Measurements from ENCODE around the gene WNT7B. TPM values are rescaled to one million over a fixed set of nuclear protein-coding genes. Genes with fewer than 3 reads are reported as not detected.

The WNT7B gene
- total RNA-seq, 1 donor from 2014 or later, result 0.15 TPM

GRCh38 chr22:45917700-45918458 is 59.1 kb downstream of the WNT7B start:
- H3K27me3 Mint-ChIP-seq (ENCODE audit: low read depth), result peaks cover 11% of the 10 kb centered on the region
- TF ChIP-seq CTCF (IDR thresholded peaks at IDR 0.05), result no peak
- H3K9me3 Mint-ChIP-seq (ENCODE audit: low read depth), result peaks cover 5% of the 10 kb centered on the region
- H3K27ac Mint-ChIP-seq (ENCODE audit: unreplicated experiment), result no peak overlapping the region
- peaks cover 9% of the 10 kb centered on the region for H3K4me1 Mint-ChIP-seq (ENCODE audit: low read depth)
- H3K36me3 Mint-ChIP-seq (ENCODE audit: low read depth), result peaks cover 4% of the 10 kb centered on the region
- no peak for DNase-seq (ENCODE audit: low spot score)
- H3K4me3 Mint-ChIP-seq (ENCODE audit: unreplicated experiment), result no peak overlapping the region

- Mint-ChIP-seq H3K4me3 (ENCODE audit: unreplicated experiment) (no peak overlapping the region), H3K27ac (ENCODE audit: unreplicated experiment) (no peak overlapping the region), H3K36me3 (ENCODE audit: low read depth) (peaks cover 4% of the 10 kb centered on the region), H3K4me1 (ENCODE audit: low read depth) (peaks cover 9% of the 10 kb centered on the region), H3K27me3 (ENCODE audit: low read depth) (peaks cover 11% of the 10 kb centered on the region), H3K9me3 (ENCODE audit: low read depth) (peaks cover 5% of the 10 kb centered on the region)
- DNase-seq (ENCODE audit: low spot score), result no peak
- TF ChIP-seq CTCF (IDR thresholded peaks at IDR 0.05), result no peak
Measured at GRCh38 chr22:45917146-45917545, 59.8 kb downstream of the WNT7B start.

- peaks cover 4% of the 10 kb centered on the region for H3K36me3 Mint-ChIP-seq (ENCODE audit: low read depth)
- no peak for TF ChIP-seq CTCF (IDR thresholded peaks at IDR 0.05)
- no peak for DNase-seq (ENCODE audit: low spot score)
- peaks cover 11% of the 10 kb centered on the region for H3K27me3 Mint-ChIP-seq (ENCODE audit: low read depth)
- H3K4me3 Mint-ChIP-seq (ENCODE audit: unreplicated experiment), result no peak overlapping the region
- H3K4me1 Mint-ChIP-seq (ENCODE audit: low read depth), result peaks cover 13% of the 10 kb centered on the region
- no peak overlapping the region for H3K27ac Mint-ChIP-seq (ENCODE audit: unreplicated experiment)
- H3K9me3 Mint-ChIP-seq (ENCODE audit: low read depth), result peaks cover 5% of the 10 kb centered on the region
Measured at GRCh38 chr22:45916515-45916914, 60.4 kb downstream of the WNT7B start.

- H3K4me1 Mint-ChIP-seq (ENCODE audit: low read depth), result peaks cover 13% of the 10 kb centered on the region
- H3K27ac Mint-ChIP-seq (ENCODE audit: unreplicated experiment), result no peak overlapping the region
Measured at GRCh38 chr22:45915841-45916240, 61.1 kb downstream of the WNT7B start.

GRCh38 chr22:45915151-45915550 is 61.8 kb downstream of the WNT7B start:
- H3K4me3 Mint-ChIP-seq (ENCODE audit: unreplicated experiment), result no peak overlapping the region
- no peak for TF ChIP-seq CTCF (IDR thresholded peaks at IDR 0.05)
- DNase-seq (ENCODE audit: low spot score), result no peak

More at GRCh38 chr22:45915841-45916240, 61.1 kb downstream of the WNT7B start:
- DNase-seq (ENCODE audit: low spot score), result no peak
- TF ChIP-seq CTCF (IDR thresholded peaks at IDR 0.05), result no peak
- H3K4me3 Mint-ChIP-seq (ENCODE audit: unreplicated experiment), result no peak overlapping the region
- H3K27me3 Mint-ChIP-seq (ENCODE audit: low read depth), result peaks cover 11% of the 10 kb centered on the region
- H3K36me3 Mint-ChIP-seq (ENCODE audit: low read depth), result peaks cover 4% of the 10 kb centered on the region
- H3K9me3 Mint-ChIP-seq (ENCODE audit: low read depth), result peaks cover 5% of the 10 kb centered on the region

More at GRCh38 chr22:45915151-45915550, 61.8 kb downstream of the WNT7B start:
- Mint-ChIP-seq H3K9me3 (ENCODE audit: low read depth) (peaks cover 5% of the 10 kb centered on the region), H3K4me1 (ENCODE audit: low read depth) (peaks cover 13% of the 10 kb centered on the region), H3K36me3 (ENCODE audit: low read depth) (peaks cover 4% of the 10 kb centered on the region), H3K27me3 (ENCODE audit: low read depth) (peaks cover 15% of the 10 kb centered on the region), H3K27ac (ENCODE audit: unreplicated experiment) (no peak overlapping the region)
